HL-60 (cell line): ENCODE data around the gene ACKR2.
A peak's percentile ranks its signal among the peaks of the same experiment; 100 is the strongest.

Experiments used
- DNase-seq, 2 experiments: peaks; one replicate each; pipeline ENCODE4 v3.0.0-alpha.2; 2010 to 2020; ENCODE audit warnings: low read depth in 1 of 2, low spot score in 1 of 2
- H3K27ac ChIP-seq: fragments of 250-450 bp; sonication (Bioruptor Pico); replicated peaks from 2 replicates; pipeline ENCODE4 v1.5.1; 2020; ENCODE audit warnings: mild to moderate bottlenecking, moderate library complexity
- H3K27me3 ChIP-seq: fragments of 250-450 bp; sonication (Bioruptor Pico); 2 replicates; pipeline ENCODE4 v1.5.1; 2021; ENCODE audit warnings: mild to moderate bottlenecking, moderate library complexity; ENCODE audit not compliant: insufficient read depth, poor library complexity, severe bottlenecking
- H3K4me3 ChIP-seq: replicated peaks from 2 replicates; pipeline ENCODE4 v1.5.1; 2011; ENCODE audit warnings: mild to moderate bottlenecking, control low read depth, low read length; ENCODE audit not compliant: insufficient read depth
- GABPA ChIP-seq: IDR thresholded peaks from 2 replicates; pipeline ENCODE4 v1.6.1; 2012; ENCODE audit warnings: low read depth
- POLR2AphosphoS5 ChIP-seq: IDR thresholded peaks from 2 replicates; pipeline ENCODE4 v1.6.1; 2012; ENCODE audit warnings: low read depth
- SPI1 ChIP-seq: IDR thresholded peaks from 2 replicates; pipeline ENCODE4 v1.6.1; 2012; ENCODE audit warnings: low read depth, mild to moderate bottlenecking, borderline replicate concordance
- TF ChIP-seq, protein P1 (sequence below): IDR thresholded peaks from one replicate; pipeline ENCODE4 v1.5.1; 2011; ENCODE audit warnings: low read length, control low read depth, inconsistent platforms; ENCODE audit not compliant: insufficient read depth
- TF ChIP-seq, protein P2 (sequence below): IDR thresholded peaks from 2 replicates; pipeline ENCODE4 v1.6.1; 2012; ENCODE audit warnings: low read depth; ENCODE audit not compliant: insufficient replicate concordance

The ACKR2 gene

DNA sequence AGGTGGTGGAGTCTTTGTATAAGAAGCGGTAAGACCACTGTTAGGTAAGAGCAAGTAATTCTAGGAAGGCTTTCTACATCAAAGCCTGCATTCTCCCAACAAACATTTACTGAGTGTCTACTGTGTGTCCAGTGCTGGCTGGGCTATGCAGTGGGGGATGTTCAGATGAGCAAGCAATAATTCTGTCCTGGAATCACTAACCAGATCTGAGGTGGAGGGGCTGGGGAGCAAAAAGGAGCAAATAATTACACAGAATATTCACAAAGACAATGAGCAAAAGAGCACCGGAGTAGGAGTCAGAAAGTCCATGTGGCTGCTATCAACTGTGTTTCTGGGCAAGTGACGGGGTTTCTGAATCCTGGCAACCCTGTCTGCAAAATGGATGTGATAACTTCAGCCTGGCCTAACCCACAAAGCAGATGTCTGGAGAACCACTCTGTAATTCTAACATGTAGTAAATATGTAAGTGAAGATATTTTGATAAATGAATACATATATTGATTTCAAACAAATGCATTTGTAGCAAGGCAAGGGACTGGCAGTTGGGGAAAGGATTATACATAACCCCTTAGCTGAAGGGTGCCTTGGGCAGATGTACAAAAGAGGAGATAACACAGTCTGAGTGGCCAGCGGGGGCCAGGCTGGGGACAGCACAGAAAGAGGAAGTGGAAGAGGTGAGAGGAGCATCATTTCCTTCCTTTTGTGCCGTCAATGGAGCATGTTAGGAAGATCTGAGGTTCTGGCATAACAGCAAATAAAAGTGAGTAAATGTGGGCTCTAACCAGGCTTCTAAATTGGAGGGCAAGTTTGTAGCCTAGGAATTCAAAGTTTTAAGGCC, 37.7 kb downstream of the ACKR2 start:
- Histone ChIP-seq H3K27me3 (no peaks in the 10 kb centered on the region), H3K27ac (0 out of 2 replicates have a peak overlapping the region, but pooled peaks have one; percentile 9), H3K4me3 (no peak overlapping the region)
- no peak for TF ChIP-seq GABPA
- peak; percentile 98 for TF ChIP-seq SPI1
- peak; percentile 10 to 68 for DNase-seq

DNA sequence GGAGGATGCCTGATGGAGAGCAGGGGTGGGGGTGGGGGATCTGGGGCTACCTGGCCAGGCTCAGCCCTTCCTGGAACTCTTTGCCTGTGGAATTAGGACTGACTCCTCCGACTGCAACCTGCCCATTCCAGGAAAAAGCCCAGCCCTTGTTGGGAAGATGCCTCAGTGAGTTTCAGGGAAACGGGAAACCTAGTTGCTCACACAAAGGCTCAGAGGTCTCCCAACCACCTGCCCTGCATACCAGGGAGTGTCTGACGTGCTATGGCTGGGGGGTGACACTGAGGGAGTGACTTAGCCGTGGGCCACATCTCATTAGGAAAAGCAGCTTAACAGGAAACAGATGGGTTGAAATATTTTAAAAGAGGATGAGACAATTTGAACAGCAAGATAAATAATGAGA, 38.5 kb downstream of the ACKR2 start:
- Histone ChIP-seq H3K27me3 (no peaks in the 10 kb centered on the region), H3K27ac (no peak overlapping the region), H3K4me3 (no peak overlapping the region)
- TF ChIP-seq SPI1 (no peak), POLR2AphosphoS5 (no peak), GABPA (no peak)
- TF ChIP-seq, protein P1, sequence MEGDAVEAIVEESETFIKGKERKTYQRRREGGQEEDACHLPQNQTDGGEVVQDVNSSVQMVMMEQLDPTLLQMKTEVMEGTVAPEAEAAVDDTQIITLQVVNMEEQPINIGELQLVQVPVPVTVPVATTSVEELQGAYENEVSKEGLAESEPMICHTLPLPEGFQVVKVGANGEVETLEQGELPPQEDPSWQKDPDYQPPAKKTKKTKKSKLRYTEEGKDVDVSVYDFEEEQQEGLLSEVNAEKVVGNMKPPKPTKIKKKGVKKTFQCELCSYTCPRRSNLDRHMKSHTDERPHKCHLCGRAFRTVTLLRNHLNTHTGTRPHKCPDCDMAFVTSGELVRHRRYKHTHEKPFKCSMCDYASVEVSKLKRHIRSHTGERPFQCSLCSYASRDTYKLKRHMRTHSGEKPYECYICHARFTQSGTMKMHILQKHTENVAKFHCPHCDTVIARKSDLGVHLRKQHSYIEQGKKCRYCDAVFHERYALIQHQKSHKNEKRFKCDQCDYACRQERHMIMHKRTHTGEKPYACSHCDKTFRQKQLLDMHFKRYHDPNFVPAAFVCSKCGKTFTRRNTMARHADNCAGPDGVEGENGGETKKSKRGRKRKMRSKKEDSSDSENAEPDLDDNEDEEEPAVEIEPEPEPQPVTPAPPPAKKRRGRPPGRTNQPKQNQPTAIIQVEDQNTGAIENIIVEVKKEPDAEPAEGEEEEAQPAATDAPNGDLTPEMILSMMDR: no peak
- TF ChIP-seq, protein P2, sequence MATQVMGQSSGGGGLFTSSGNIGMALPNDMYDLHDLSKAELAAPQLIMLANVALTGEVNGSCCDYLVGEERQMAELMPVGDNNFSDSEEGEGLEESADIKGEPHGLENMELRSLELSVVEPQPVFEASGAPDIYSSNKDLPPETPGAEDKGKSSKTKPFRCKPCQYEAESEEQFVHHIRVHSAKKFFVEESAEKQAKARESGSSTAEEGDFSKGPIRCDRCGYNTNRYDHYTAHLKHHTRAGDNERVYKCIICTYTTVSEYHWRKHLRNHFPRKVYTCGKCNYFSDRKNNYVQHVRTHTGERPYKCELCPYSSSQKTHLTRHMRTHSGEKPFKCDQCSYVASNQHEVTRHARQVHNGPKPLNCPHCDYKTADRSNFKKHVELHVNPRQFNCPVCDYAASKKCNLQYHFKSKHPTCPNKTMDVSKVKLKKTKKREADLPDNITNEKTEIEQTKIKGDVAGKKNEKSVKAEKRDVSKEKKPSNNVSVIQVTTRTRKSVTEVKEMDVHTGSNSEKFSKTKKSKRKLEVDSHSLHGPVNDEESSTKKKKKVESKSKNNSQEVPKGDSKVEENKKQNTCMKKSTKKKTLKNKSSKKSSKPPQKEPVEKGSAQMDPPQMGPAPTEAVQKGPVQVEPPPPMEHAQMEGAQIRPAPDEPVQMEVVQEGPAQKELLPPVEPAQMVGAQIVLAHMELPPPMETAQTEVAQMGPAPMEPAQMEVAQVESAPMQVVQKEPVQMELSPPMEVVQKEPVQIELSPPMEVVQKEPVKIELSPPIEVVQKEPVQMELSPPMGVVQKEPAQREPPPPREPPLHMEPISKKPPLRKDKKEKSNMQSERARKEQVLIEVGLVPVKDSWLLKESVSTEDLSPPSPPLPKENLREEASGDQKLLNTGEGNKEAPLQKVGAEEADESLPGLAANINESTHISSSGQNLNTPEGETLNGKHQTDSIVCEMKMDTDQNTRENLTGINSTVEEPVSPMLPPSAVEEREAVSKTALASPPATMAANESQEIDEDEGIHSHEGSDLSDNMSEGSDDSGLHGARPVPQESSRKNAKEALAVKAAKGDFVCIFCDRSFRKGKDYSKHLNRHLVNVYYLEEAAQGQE: no peak
- no peak for DNase-seq

DNA sequence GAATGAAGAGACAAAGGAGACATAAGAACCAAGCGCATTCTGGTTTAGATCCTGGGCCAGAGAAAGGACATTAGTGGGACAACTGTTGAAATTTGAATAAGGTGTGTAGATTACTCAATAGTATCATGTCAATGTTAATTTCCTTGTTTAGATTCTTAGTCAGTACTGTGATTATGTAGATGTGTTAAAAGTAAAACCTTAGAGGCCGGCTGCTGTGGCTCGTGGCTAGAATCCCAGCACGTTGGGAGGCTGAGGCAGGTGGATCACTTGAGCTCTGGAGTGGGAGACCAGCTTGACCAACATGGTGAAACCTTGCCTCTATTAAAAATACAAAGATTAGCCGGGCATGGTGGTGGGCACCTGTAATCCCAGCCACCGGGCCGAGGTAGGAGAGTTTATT, 39.8 kb downstream of the ACKR2 start:
- H3K27ac ChIP-seq: no peak overlapping the region
- no peak for DNase-seq
- no peak for TF ChIP-seq POLR2AphosphoS5
- TF ChIP-seq, protein P2: no peak
- TF ChIP-seq, protein P1: no peak
- TF ChIP-seq SPI1: no peak
- no peak for TF ChIP-seq GABPA
- no peaks in the 10 kb centered on the region for H3K27me3 ChIP-seq
- no peak overlapping the region for H3K4me3 ChIP-seq

DNA sequence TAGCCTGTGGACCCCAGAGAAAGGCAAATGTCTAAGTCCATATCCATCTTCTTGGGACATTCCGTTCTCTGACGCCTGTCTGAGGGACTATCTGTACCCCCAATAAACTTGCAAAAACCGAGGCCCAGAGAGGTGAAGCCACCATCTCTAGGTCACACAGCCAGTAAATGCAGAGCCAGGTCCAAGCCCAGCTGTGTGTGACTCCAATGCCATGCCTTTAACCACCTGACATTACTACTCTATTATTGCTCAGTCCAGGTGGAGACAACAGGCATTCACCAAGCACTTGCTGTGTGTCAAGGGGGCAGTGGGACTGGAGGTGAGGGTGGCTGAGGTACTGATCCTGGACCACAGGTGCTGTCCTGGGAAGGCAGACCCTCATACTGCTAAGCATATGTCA, 41.0 kb downstream of the ACKR2 start:
- no peaks in the 10 kb centered on the region for H3K27me3 ChIP-seq
- DNase-seq: no peak
- TF ChIP-seq SPI1 (no peak), GABPA (no peak), POLR2AphosphoS5 (no peak)
- TF ChIP-seq, protein P1: no peak
- TF ChIP-seq, protein P2: no peak

More for the DNA sequence above, 41.0 kb downstream of the ACKR2 start:
- Histone ChIP-seq H3K27ac (no peak overlapping the region), H3K4me3 (no peak overlapping the region)
